Transverse colon (tissue), 4 donors: Measurements from ENCODE around the gene STYK1. TPM values are rescaled to one million over a fixed set of nuclear protein-coding genes. Genes with fewer than 3 reads are reported as not detected.
A peak's percentile ranks its signal among the peaks of the same experiment; 100 is the strongest.

Experiments used
- DNase-seq: peaks from one replicate; pipeline ENCODE4 v3.0.0-alpha.2; 2019
- H3K27ac ChIP-seq, 4 donors: fragments of 200-600 bp; sonication (generic); 2 replicates each; pipeline ENCODE4 v1.5.1; 2016 to 2018; ENCODE audit warnings: inconsistent platforms in 4 of 4
- H3K27me3 ChIP-seq: fragments of 200-600 bp; sonication (generic); 2 replicates; pipeline ENCODE4 v1.5.1; 2017; ENCODE audit warnings: inconsistent platforms
- H3K36me3 ChIP-seq, 4 donors: fragments of 200-600 bp; sonication (generic); 2 replicates each; pipeline ENCODE4 v1.5.1; 2017 to 2019; ENCODE audit warnings: inconsistent platforms in 4 of 4
- H3K4me1 ChIP-seq, 4 donors: fragments of 200-600 bp; sonication (generic); 2 replicates each; pipeline ENCODE4 v1.5.1; 2017 to 2020; ENCODE audit warnings: inconsistent platforms in 4 of 4
- H3K4me3 ChIP-seq, 4 donors: fragments of 200-600 bp; sonication (generic); 1 replicate in 1 of 4; 2 replicates in 3 of 4; pipeline versions ENCODE4 v1.5.1 to v1.6.1; 2017 to 2019; ENCODE audit warnings: inconsistent platforms in 4 of 4
- H3K9me3 ChIP-seq, 2 donors: fragments of 200-600 bp; sonication (generic); 2 replicates each; pipeline ENCODE4 v1.5.1; 2017 to 2019; ENCODE audit warnings: inconsistent platforms in 2 of 2
- EP300 ChIP-seq: sonication (generic); formaldehyde crosslinking; IDR thresholded peaks from one replicate; pipeline ENCODE4 v1.6.1; 2017; ENCODE audit warnings: antibody characterized with exemption, low read depth
- POLR2A ChIP-seq: fragments of 450-650 bp; IDR thresholded peaks from one replicate; pipeline ENCODE4 v1.6.1; 2016; ENCODE audit warnings: antibody characterized with exemption, mild to moderate bottlenecking, moderate library complexity
- POLR2AphosphoS5 ChIP-seq, 3 donors: sonication (generic); formaldehyde crosslinking; IDR thresholded peaks; one replicate each; pipeline ENCODE4 v1.6.1; 2016; ENCODE audit warnings: antibody characterized with exemption in 3 of 3
- WGBS, 2 donors: methylation state at CpG; one replicate each; pipeline ENCODE4 v1.1.5; 2018; ENCODE audit warnings: low coverage in 1 of 2; 5-methylcytosine and 5-hydroxymethylcytosine counted together
- in situ Hi-C, 4 donors: fragments of 200-750 bp; cut with MboI; loops; one replicate each; pipeline versions ENCODE4 v1.15.0 to v1.15.1; 2017; ENCODE audit warnings: low sequenced_read_pairs in 3 of 4, low pct_ligation_motif_present in 1 of 4, low pct_unique_long_range_greater_than_20kb in 1 of 4
- intact Hi-C: fragments of 100-400 bp; cut with DNase I; formaldehyde crosslinking; loops from one replicate; pipeline ENCODE4 v1.15.1; 2023; ENCODE audit warnings: low total_unique reads
- total RNA-seq, 4 donors: library from RNA; depleted of rRNA; stranded (reverse); fragments of >200 nt; gene quantifications; one replicate each; pipeline ENCODE4 v1.1.0, GENCODE V29; 2016
- TF ChIP-seq, protein P1 (sequence below), 5 experiments: fragments of 200-600 bp in 3 of 5; fragments of 450-650 bp in 2 of 5; sonication (generic) in 3 of 5; IDR thresholded peaks; 1 replicate in 2 of 5; 2 replicates in 3 of 5; pipeline ENCODE4 v1.5.1; 2016 to 2017; ENCODE audit warnings: antibody characterized with exemption in 5 of 5, inconsistent platforms in 3 of 5, mild to moderate bottlenecking in 2 of 5, moderate library complexity in 1 of 5

The STYK1 gene
- total RNA-seq, 4 donors from 2014 or later = 8.4 to 41.6 (median 19.2) TPM

GRCh38 chr12:10720974-10721650 lies 47.3 kb upstream of the STYK1 start:
- no peaks in the 10 kb centered on the region for H3K36me3 ChIP-seq
- peaks cover 20 to 66% (median 56%) of the 10 kb centered on the region in 4 donors for H3K4me1 ChIP-seq
- intact Hi-C loops (no loop called here), in situ Hi-C loops (no loop called here)
- DNase-seq = no peak
- H3K4me3 ChIP-seq = peak overlapping the region; percentile 82 to 96 (median 88)
- H3K27me3 ChIP-seq = no peaks in the 10 kb centered on the region
- WGBS, 2 donors = 29 to 47% methylated on average over 3 of the region's 3 CpGs
- peak overlapping the region; percentile 96 to 98 (median 98) for H3K27ac ChIP-seq
- no peaks in the 10 kb centered on the region for H3K9me3 ChIP-seq
- TF ChIP-seq POLR2AphosphoS5 (IDR thresholded peaks at IDR 0.05) (no peak), POLR2A (no peak), EP300 (no peak)
- TF ChIP-seq, protein P1, sequence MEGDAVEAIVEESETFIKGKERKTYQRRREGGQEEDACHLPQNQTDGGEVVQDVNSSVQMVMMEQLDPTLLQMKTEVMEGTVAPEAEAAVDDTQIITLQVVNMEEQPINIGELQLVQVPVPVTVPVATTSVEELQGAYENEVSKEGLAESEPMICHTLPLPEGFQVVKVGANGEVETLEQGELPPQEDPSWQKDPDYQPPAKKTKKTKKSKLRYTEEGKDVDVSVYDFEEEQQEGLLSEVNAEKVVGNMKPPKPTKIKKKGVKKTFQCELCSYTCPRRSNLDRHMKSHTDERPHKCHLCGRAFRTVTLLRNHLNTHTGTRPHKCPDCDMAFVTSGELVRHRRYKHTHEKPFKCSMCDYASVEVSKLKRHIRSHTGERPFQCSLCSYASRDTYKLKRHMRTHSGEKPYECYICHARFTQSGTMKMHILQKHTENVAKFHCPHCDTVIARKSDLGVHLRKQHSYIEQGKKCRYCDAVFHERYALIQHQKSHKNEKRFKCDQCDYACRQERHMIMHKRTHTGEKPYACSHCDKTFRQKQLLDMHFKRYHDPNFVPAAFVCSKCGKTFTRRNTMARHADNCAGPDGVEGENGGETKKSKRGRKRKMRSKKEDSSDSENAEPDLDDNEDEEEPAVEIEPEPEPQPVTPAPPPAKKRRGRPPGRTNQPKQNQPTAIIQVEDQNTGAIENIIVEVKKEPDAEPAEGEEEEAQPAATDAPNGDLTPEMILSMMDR (IDR thresholded peaks at IDR 0.05) = no peak

GRCh38 chr12:10719482-10719881 lies 45.6 kb upstream of the STYK1 start:
- Histone ChIP-seq H3K27ac (peak overlapping the region; percentile 96 to 98 (median 98)), H3K36me3 (peaks cover 0 to 13% (median 5%) of the 10 kb centered on the region in 4 donors), H3K27me3 (no peaks in the 10 kb centered on the region), H3K4me3 (peak overlapping the region in 1 of 4 donors; percentile 96), H3K4me1 (peaks cover 20 to 66% (median 56%) of the 10 kb centered on the region in 4 donors), H3K9me3 (no peaks in the 10 kb centered on the region)
- intact Hi-C loops (no loop called here), in situ Hi-C loops (no loop called here)
- no peak for DNase-seq
- TF ChIP-seq, protein P1 (IDR thresholded peaks at IDR 0.05) = no peak
- TF ChIP-seq POLR2AphosphoS5 (IDR thresholded peaks at IDR 0.05) = no peak
- TF ChIP-seq POLR2A = no peak
- TF ChIP-seq EP300 = no peak
- 30 to 53% methylated on average over 3 to 4 of the region's 4 CpGs for WGBS, 2 donors

DNA sequence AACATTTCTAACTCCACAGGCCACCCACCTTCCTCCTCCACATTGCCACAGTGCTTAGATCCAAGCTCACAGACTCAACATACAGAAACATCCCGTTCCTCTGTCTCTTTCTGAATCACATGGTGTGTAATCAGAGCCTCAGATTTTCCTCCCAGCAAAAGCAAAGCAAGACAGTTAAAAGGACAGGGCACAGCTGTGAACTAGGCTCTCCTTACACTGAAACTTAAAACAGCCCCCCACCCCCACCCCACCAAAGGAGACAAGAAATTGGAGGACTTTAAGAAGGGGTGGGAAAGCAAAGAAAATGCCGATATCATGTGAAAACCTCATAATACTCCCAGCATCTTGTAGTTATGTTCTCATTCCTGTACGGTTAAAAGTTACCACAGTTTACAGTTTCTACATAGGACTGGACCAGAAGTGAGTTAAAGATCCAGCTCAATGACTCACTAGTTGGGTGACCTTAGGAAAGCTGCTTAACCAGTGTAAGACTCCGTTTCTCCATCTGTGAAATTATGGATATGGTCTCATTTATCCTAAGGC lies 44.5 kb upstream of the STYK1 start:
- TF ChIP-seq POLR2A = no peak
- no peak for TF ChIP-seq POLR2AphosphoS5 (IDR thresholded peaks at IDR 0.05)
- TF ChIP-seq, protein P1 (IDR thresholded peaks at IDR 0.05) = no peak
- TF ChIP-seq EP300 = no peak
- Histone ChIP-seq H3K9me3 (no peaks in the 10 kb centered on the region), H3K27ac (peak overlapping the region; percentile 96 to 98 (median 98)), H3K4me1 (peaks cover 12 to 57% (median 48%) of the 10 kb centered on the region in 4 donors), H3K4me3 (peak overlapping the region in 1 of 4 donors; percentile 10), H3K27me3 (no peaks in the 10 kb centered on the region), H3K36me3 (peaks cover 0 to 22% (median 10%) of the 10 kb centered on the region in 4 donors)
- WGBS, 2 donors = 46 to 54% methylated on average over 4 of the region's 4 CpGs
- intact Hi-C loops = no loop called here
- no peak for DNase-seq
- in situ Hi-C loops = no loop called here

DNA sequence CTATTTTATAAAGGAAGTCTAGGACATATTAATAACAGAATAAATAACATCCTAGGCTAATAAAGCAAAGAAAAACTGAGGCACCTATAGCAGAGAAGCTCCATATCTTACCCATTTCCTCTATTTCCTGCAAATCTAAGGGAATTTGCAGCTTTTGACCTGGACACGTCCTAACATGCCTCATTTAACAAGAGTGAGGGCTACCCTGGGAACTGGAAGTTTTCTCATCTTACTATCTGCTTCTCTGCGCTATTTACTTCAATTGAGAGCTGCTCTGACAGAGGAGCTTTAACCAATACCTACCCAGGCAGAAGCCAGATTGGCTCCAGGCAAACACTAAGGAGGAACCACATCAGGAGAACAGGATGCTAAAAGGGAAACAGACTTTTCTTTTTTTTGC lies 43.6 kb upstream of the STYK1 start:
- Histone ChIP-seq H3K9me3 (no peaks in the 10 kb centered on the region), H3K36me3 (peaks cover 0 to 32% (median 14%) of the 10 kb centered on the region in 4 donors), H3K27me3 (no peaks in the 10 kb centered on the region), H3K4me1 (peaks cover 12 to 57% (median 48%) of the 10 kb centered on the region in 4 donors), H3K27ac (peak overlapping the region; percentile 96 to 98 (median 98)), H3K4me3 (no peak overlapping the region)
- in situ Hi-C loops = no loop called here
- intact Hi-C loops = no loop called here
- TF ChIP-seq, protein P1 (IDR thresholded peaks at IDR 0.05) = no peak
- TF ChIP-seq POLR2AphosphoS5 (IDR thresholded peaks at IDR 0.05) (no peak), EP300 (no peak), POLR2A (no peak)
- no peak for DNase-seq
- WGBS, 2 donors = 56% methylated on average over 2 of the region's 2 CpGs
